ENCODE results near the gene RNF214. TPM values are rescaled to one million over a fixed set of nuclear protein-coding genes. Genes with fewer than 3 reads are reported as not detected.
A peak's percentile ranks its signal among the peaks of the same experiment; 100 is the strongest.

RNF214 gene
- total RNA-seq, 2 experiments from 2014 or later: 12.9 to 15.8 TPM

DNA sequence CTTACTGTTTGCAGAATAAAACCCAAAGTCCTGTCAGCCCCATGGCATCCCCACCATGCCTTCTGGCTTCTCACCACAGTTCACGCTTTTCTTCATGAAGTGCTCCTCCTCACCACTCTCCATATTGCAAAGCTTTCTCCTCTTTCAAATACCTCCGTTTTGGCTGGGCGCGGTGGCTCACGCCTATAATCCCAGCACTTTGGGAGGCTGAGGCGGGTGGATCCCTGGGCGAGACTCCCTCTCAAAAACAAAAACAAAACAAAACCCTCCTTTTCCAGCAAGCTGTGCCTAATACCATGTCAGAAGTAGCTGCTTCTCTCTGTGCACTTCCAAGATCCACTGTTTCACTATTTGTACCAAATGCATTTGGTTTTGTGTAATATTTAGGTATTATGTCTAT is 76.8 kb downstream of the RNF214 start:
- no peaks in the 10 kb centered on the region for H3K4me1 ChIP-seq (ENCODE audit: insufficient read depth, low read length)
- CTCF ChIA-PET: no interaction called here
- no peak overlapping the region for H3K4me3 ChIP-seq (ENCODE audit: low read length)
- Mint-ChIP-seq H3K27ac (no peak overlapping the region), H3K36me3 (ENCODE audit: low read depth) (no peaks in the 10 kb centered on the region), H3K9me3 (no peaks in the 10 kb centered on the region), H3K4me1 (ENCODE audit: low read depth) (no peaks in the 10 kb centered on the region), H3K4me3 (no peak overlapping the region), H3K27me3 (peaks cover 17% of the 10 kb centered on the region)
- intact Hi-C loops (cut with DNase I, micrococcal nuclease): no loop called here
- no peaks in the 10 kb centered on the region for H3K9me3 ChIP-seq (ENCODE audit: control insufficient read depth in 1 of 2, insufficient read depth in 1 of 2, low read length in 2 of 2)
- DNase-seq (no peak), ATAC-seq (ENCODE audit: poor library complexity) (no peak)
- POLR2A ChIA-PET: no interaction called here
- no peaks in the 10 kb centered on the region for H3K36me3 ChIP-seq (ENCODE audit: insufficient read depth, low read length)
- TF ChIP-seq, protein P1, sequence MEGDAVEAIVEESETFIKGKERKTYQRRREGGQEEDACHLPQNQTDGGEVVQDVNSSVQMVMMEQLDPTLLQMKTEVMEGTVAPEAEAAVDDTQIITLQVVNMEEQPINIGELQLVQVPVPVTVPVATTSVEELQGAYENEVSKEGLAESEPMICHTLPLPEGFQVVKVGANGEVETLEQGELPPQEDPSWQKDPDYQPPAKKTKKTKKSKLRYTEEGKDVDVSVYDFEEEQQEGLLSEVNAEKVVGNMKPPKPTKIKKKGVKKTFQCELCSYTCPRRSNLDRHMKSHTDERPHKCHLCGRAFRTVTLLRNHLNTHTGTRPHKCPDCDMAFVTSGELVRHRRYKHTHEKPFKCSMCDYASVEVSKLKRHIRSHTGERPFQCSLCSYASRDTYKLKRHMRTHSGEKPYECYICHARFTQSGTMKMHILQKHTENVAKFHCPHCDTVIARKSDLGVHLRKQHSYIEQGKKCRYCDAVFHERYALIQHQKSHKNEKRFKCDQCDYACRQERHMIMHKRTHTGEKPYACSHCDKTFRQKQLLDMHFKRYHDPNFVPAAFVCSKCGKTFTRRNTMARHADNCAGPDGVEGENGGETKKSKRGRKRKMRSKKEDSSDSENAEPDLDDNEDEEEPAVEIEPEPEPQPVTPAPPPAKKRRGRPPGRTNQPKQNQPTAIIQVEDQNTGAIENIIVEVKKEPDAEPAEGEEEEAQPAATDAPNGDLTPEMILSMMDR (IDR thresholded peaks at IDR 0.05): no peak
- H3K27me3 ChIP-seq (ENCODE audit: control insufficient read depth in 1 of 2, insufficient read depth in 2 of 2, low read length in 2 of 2): peaks cover under 1 to 3% of the 10 kb centered on the region in 2 experiments
- no peak overlapping the region for H3K27ac ChIP-seq (ENCODE audit: low read depth in 1 of 2, low read length in 2 of 2)

DNA sequence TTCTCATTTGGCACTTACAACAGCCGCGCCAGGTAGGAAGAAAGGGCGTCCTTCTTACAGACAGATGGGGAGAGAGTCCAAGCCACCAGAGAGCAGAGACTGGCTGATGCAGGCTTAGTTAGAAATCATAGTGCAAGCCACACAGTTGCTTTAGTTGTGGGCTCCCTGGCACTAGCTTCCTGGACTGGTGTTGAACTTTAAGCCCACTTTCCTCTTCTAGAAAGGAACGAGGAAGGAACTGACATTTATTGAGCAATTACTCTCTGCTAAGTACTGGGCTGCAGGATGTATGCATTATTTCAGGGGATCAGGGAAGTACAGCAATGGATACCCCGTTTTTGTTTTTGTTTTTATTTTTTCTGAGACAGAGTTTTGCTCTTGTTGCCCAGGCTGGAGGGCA is 80.6 kb downstream of the RNF214 start:
- ChIA-PET CTCF (no interaction called here), POLR2A (no interaction called here)
- peaks cover 0 to 3% of the 10 kb centered on the region in 2 experiments for H3K9me3 ChIP-seq (ENCODE audit: control insufficient read depth in 1 of 2, insufficient read depth in 1 of 2, low read length in 2 of 2)
- Mint-ChIP-seq H3K4me3 (peak overlapping the region; percentile 32), H3K4me1 (ENCODE audit: low read depth) (peaks cover 7% of the 10 kb centered on the region), H3K27ac (no peak overlapping the region), H3K27me3 (peaks cover 43% of the 10 kb centered on the region), H3K36me3 (ENCODE audit: low read depth) (no peaks in the 10 kb centered on the region), H3K9me3 (no peaks in the 10 kb centered on the region)
- H3K36me3 ChIP-seq (ENCODE audit: insufficient read depth, low read length): no peaks in the 10 kb centered on the region
- ATAC-seq (ENCODE audit: poor library complexity) (no peak), DNase-seq (no peak)
- peaks cover 18% of the 10 kb centered on the region for H3K4me1 ChIP-seq (ENCODE audit: insufficient read depth, low read length)
- H3K27ac ChIP-seq (ENCODE audit: low read depth in 1 of 2, low read length in 2 of 2): no peak overlapping the region
- peaks cover 20 to 30% of the 10 kb centered on the region in 2 experiments for H3K27me3 ChIP-seq (ENCODE audit: control insufficient read depth in 1 of 2, insufficient read depth in 2 of 2, low read length in 2 of 2)
- TF ChIP-seq, protein P1 (IDR thresholded peaks at IDR 0.05): no peak
- intact Hi-C loops (cut with DNase I, micrococcal nuclease): no loop called here
- H3K4me3 ChIP-seq (ENCODE audit: low read length): no peak overlapping the region

DNA sequence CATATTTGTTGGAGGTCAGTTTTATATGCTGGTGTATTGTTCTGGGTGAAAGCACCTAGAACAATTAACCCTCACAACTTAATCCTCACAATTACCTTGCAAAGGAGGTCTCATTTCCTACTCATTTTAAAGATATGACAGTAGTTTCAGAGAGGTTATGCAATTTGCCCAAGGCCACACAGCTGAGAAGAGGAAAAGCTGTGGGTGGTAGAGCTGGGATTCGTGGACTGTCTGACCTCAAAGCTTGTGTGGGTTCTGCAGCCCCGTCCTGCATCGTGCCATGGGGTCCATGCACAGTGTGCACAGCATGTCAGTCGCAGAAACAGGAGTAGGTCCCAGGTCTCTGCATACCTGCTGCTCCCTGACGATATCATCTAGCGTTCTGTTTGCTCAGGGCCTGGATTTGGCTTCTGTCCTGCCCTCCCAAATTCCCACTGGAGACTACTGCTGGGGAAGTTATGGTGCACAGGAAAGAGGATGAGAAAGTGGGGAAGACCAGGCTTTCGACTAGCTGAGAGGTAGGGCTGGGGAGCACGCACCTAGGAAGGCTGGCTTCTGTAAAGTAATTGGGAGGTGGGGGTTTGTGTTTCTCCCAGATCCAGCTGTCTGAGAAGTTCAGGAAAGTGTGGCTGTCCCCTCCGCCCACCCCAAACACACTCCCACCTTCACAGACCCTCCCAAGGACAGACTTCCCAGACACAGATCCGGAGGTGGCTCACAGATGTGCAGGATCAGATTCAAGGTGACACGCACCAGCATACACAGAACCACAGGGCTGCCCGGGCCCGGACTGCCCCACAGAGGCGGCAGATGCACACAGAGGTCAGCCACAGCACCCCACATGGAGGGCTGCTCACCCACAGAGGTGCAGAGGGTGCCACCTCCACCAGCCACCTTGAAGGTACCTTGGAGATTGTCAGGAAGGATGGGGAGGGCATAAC is 81.6 kb downstream of the RNF214 start:
- Histone ChIP-seq H3K4me1 (ENCODE audit: insufficient read depth, low read length) (peaks cover 18% of the 10 kb centered on the region), H3K27ac (ENCODE audit: low read depth in 1 of 2, low read length in 2 of 2) (no peak overlapping the region), H3K27me3 (ENCODE audit: control insufficient read depth in 1 of 2, insufficient read depth in 2 of 2, low read length in 2 of 2) (peaks cover 20 to 30% of the 10 kb centered on the region in 2 experiments), H3K36me3 (ENCODE audit: insufficient read depth, low read length) (no peaks in the 10 kb centered on the region), H3K4me3 (ENCODE audit: low read length) (no peak overlapping the region), H3K9me3 (ENCODE audit: control insufficient read depth in 1 of 2, insufficient read depth in 1 of 2, low read length in 2 of 2) (peaks cover 0 to 3% of the 10 kb centered on the region in 2 experiments)
- ATAC-seq (ENCODE audit: poor library complexity) (no peak), DNase-seq (no peak)
- CTCF ChIA-PET: no interaction called here
- peak overlapping the region; percentile 76 for H3K4me3 Mint-ChIP-seq
- no peaks in the 10 kb centered on the region for H3K9me3 Mint-ChIP-seq
- H3K4me1 Mint-ChIP-seq (ENCODE audit: low read depth): peaks cover 7% of the 10 kb centered on the region
- intact Hi-C loops (cut with DNase I, micrococcal nuclease): no loop called here
- H3K27me3 Mint-ChIP-seq: peaks cover 41% of the 10 kb centered on the region
- H3K36me3 Mint-ChIP-seq (ENCODE audit: low read depth): no peaks in the 10 kb centered on the region
- no peak overlapping the region for H3K27ac Mint-ChIP-seq
- TF ChIP-seq, protein P1 (IDR thresholded peaks at IDR 0.05): no peak
- POLR2A ChIA-PET: no interaction called here

Data from CD4-positive, alpha-beta T cell (primary cell).